HFF-Myc (cell line): ENCODE measurements around the gene CTBP2.
A peak's percentile ranks its signal among the peaks of the same experiment; 100 is the strongest.

Experiments used
- DNase-seq: peaks from one replicate; pipeline ENCODE4 v3.0.0-alpha.2; 2011; ENCODE audit warnings: low read depth; ENCODE audit errors: extremely low read depth
- H3K4me3 ChIP-seq: replicated peaks from 2 replicates; pipeline ENCODE4 v1.5.1; 2011; ENCODE audit warnings: low read depth, mild to moderate bottlenecking, control low read depth, low read length
- TF ChIP-seq, protein P1 (sequence below): IDR thresholded peaks from 2 replicates; pipeline ENCODE4 v1.5.1; 2012; ENCODE audit warnings: mild to moderate bottlenecking, low read depth, low read length, control low read depth; ENCODE audit errors: missing control alignments

CTBP2 gene

DNA sequence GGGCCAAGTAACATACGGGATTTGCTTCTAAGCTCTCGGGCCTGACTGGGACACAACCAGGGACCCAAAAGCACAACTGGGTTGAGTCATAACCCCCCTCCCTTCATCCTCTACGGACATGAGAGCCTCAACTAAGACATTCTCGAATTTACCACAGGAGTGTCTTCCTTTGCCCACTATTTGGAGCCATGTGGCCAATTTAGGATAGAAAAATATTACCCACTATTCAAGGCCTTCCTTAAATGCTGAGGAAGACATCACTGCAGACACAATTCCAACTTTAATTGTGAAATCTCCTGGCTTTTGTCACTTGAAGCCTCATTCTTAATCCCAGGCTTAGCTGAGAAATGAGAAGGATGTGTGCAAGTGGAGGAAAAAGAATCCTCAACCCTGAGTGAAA, 11.8 kb downstream of the CTBP2 start:
- H3K4me3 ChIP-seq, result no peak overlapping the region
- DNase-seq, result no peak
- TF ChIP-seq, protein P1, sequence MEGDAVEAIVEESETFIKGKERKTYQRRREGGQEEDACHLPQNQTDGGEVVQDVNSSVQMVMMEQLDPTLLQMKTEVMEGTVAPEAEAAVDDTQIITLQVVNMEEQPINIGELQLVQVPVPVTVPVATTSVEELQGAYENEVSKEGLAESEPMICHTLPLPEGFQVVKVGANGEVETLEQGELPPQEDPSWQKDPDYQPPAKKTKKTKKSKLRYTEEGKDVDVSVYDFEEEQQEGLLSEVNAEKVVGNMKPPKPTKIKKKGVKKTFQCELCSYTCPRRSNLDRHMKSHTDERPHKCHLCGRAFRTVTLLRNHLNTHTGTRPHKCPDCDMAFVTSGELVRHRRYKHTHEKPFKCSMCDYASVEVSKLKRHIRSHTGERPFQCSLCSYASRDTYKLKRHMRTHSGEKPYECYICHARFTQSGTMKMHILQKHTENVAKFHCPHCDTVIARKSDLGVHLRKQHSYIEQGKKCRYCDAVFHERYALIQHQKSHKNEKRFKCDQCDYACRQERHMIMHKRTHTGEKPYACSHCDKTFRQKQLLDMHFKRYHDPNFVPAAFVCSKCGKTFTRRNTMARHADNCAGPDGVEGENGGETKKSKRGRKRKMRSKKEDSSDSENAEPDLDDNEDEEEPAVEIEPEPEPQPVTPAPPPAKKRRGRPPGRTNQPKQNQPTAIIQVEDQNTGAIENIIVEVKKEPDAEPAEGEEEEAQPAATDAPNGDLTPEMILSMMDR, result no peak

DNA sequence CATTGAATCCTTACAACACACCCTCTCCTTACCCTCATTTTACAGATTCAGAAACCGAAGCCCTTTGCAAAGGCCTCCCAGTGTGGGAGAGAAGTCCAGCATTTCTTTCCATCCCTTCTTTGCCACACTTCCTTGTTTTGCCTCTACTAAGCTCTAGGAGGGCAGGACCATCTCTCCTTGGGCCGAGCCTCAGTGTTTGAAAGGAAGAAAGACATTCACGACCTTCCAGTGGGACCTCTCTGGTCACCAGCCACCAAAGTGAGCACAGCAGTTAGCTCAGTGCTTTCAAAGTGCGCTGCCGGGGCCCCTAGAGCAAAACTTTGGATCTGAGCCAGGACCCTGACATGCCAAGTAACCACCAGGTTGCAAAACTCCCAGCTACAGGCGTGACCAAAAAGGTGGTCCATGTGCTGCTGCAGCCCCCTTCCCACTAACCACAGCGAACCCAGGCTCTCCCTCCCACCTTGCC, 12.4 kb downstream of the CTBP2 start:
- no peak for DNase-seq
- TF ChIP-seq, protein P1, result no peak
- H3K4me3 ChIP-seq, result no peak overlapping the region

DNA sequence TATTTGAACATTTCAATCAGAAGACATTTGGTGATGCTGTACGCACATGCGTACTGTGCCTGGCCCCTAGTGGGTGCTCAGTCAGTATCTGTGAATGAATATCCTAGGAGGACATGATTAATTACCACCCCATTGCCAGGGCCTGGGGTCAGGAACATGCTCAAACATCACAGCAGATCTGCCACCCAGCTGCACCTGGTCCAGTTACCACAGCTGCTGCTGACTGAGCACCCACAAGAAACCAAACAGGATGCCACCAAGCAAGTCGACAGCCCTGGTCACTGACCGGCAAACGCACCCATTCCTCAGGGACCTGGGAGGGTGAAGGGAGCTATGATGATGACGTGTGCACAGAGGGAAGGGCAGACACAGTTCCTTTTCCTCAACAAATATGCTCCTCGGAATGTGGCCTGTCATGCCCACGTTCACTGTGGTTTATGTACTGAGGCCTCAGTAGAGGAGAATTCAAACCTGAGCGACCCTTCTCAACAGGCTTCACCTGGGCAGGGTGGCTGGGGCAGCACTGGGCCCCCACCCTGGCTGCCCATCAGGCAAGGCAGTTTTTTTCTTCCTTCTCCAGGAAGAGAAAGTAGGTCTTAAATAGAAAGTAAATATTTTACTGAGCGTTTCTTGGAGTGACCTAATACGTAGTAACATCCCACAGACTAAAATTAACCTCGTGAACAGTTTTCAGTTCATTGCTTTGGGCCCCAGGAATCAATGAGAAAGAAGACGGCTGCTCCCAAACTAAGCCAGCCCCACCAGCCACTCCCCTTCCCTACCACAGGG, 13.4 kb downstream of the CTBP2 start:
- H3K4me3 ChIP-seq, result no peak overlapping the region
- no peak for DNase-seq
- TF ChIP-seq, protein P1, result no peak

DNA sequence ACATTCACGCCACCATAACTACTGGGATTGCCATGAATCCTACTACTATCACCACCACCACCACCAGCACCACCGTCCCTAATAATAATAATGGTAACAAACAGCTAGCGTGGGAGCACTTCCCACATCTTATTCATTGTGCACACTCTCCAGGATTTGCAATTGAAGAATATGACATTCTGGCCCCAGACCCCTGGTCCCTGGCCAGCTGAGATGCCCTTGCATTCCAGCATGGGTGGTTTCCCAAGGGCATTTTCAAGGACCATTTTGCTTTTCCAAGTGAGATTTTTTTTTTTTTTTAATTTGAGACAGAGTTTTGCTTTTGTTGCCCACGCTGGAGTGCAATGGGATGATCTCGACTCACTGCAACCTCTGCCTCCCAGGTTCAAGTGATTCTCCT, 14.7 kb downstream of the CTBP2 start:
- TF ChIP-seq, protein P1, result no peak
- H3K4me3 ChIP-seq, result no peak overlapping the region
- DNase-seq, result no peak

DNA sequence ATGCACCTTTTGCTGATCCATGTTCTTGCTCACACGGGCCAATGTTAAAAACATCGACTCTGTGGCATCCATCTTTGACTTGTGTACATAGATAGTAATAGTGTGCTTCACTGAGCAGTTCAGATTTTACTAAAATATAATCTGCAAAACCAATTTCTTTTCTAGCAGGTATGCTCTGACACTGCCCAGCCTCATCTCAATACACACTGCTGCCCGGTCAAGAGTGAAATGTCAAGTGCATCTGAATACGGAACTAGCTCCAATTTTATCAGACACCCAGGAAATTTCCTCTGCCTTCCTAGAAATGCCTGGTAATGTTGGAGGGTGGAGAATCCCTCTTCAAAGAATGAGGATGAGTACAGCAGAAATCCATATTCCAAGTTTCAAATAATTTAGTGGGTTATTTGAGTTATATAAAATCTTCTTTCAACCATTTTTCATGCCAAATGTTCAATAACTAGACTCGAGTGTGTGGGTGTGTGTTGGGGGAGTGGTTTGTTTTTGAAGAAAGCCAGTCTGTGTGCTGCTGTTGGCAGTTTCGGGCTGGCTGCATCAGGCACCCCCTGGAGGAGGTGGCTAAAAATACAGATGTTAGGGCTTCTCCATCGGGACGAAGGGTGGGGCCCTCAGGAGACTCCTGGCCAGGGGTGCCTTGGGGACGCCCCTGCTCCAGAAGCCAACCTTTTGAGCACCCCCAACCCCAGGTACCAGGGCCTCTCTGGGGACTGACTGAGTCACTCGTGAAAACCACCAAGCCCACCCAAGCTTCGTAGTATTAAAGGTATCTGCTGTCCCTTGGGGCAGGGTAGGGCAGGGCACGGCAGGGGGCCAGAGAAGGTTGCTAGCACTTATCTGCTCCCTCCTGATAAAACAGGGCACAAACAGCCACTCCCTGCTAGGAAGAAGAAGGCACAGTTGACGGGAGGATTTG, 15.4 kb downstream of the CTBP2 start:
- no peak for DNase-seq
- TF ChIP-seq, protein P1, result peak; percentile 57
- no peak overlapping the region for H3K4me3 ChIP-seq

DNA sequence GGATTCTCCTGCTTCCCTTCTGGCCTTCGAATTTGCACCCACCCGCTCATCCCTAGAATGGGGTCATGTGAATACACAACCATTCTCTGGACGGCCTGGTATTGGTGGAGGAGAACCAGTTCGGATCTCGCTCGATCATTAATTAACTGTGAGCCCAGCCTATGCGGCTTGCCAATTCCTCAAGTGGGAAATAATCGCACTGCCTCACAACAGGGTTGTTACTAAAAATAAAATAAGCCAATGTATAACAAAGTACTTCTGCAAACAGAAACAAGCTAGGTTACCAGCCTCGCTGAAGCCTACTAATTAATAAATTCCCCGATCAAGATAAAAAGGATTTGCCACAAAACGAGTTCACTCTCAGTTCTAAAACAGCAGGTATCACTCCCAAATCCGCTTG, 16.2 kb downstream of the CTBP2 start:
- no peak overlapping the region for H3K4me3 ChIP-seq
- DNase-seq, result no peak
- TF ChIP-seq, protein P1, result no peak
